ENCODE data around the gene IDH3A.
"Not testable (repeated sequence)": the region's sequence is repeated elsewhere in the genome, so short reads cannot be mapped to it uniquely, and the experiment has no call there.

The IDH3A gene

DNA sequence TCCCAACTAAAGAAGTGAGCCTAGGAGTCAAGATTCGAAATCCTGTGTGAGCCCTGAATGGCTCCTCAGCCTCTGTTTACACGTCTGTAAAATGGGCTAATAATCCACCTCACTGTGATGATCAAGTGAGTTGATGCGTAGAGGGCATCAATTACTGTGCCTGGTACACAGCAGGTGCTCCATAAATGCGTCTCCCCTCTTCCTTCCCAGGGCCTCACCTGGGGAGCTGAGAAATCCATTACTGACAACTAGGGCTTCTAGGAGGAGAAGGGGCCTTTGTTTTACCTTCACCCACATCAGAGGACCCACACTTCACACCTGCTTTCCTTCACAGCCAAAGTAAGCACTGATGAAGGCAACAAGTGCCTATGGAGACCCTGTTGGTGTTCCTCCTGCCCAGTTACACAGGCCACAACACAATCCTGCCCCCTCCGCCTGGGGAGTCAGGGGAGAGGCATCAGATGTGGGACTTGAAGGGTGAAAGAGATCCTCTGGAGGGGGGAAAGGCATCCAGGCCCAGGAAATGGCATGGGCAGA, 19.3 kb upstream of the IDH3A start:
- peak; percentile 11 for DNase-seq

DNA sequence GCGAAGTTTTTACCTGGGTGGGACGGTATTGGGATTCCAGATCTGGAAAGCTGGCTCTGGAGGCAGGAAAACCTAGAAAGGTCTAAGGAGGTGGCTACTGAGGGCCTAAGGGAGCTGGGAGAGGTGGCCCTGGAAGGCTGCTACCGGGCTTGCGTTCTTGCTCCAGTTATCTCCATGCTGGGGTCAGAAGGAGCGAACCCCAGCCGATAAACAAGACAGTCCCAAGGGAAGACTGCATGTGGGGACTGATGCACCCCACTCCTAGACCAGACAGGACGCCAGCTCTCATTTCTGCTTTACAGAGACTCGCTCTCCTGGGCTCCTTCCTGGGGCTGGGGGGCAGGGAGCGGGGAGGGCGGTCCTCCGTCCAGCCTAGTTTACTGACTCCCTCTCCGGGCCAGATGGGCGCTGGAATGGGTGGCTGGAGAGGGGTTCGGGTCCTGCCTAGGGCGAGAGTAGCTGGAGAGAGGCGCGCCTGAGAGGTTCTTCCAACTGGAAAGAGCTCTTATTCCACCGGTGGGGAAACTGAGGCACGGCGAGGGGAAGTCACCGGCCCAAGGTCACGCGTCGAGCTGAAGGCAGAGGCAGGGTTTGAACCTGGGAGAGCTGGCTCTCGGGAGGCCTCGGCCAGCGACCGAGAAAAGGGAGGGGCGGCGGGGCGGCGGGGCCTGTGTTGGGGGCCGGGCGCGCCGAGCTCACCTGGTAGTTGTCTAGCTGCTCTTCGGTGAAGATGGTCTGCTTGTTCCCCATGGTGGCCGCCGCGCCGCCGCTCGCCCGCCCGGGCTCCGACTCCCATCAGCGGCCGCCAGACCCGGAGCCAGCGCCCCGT, 18.5 kb upstream of the IDH3A start:
- DNase-seq, result peak; percentile 28

DNA sequence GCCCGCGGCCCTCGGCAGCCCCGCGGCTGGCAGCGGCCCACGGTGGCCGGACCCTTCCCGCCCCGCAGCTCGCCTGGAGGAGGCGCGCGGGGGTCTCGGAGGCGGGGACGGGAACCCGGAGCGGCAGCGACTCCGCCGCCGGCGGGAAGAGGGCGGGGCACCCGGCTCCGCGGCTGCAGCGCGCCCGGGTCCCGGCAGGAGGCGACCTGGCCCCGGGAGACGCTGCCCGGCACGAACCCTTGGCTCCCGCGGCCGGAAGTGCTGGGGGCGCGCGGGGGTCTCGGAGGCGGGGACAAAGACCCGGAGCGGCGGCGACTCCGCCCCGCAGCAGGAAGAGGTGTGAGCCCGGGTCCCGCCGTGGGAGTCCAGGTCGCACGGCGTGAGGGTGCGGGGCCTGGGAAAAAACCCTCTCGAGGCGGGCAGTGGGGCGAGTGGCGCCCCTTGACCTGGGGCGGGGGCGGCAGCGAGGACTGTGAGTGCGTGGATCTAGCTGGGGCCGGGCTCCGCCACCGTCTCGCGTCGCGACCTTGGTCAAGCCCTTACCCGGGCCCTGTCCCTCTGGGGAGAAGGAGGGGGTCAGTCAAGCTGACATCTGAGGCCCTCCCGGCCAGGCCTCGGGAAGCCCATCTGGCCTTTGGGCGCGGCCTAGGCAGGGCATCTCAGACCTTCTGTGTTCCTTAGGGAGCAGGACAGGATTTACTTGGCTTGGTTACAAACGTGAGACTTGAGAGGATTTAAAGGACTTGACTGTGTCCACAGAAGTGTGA, 17.7 kb upstream of the IDH3A start, which contains the start of gene CIB2:
Gene CIB2, minus strand, starts transcription at position 151 of the 767 bp plus-strand sequence. CDS start 230 bp downstream, outside the sequence.
- DNase-seq, result peak; percentile 94

DNA sequence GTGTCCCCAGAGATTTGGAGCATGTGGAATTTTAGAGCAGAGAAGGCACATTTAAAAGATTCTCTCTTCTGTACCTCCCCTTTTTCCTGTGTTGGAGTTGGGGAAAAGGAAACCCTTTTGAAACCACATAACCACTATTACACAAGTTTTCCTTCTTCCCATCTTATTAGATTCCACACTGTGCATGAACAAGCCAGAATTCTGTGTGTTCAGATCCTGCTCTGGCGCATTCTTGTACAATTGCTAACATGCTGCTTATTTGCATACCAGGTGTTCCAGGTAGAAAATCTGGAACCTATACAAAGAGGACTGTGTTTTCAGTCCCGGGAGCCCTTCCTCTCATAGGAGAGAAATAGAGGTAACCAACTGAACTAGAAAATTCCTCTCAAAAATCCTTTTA, 15.4 kb upstream of the IDH3A start:
- DNase-seq, result no peak

DNA sequence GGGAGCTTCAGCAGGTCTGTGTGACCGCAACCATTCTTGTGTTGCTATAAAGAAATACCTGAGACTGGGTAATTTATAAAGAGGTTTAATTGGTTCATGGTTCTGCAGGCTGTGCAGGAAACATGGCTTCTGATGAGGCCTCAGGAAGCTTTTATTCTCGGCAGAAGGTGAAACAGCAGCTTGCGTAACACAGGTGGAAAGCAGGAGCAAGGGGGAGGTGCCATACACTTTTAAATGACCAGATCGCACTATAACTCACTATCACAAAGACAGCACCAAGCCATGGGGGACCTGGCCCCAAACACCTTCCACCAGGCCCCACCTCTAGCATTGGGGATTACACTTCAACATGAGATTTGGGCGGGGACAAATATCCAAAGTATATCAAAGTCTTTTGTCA, 9.6 kb upstream of the IDH3A start:
- DNase-seq, result no peak

DNA sequence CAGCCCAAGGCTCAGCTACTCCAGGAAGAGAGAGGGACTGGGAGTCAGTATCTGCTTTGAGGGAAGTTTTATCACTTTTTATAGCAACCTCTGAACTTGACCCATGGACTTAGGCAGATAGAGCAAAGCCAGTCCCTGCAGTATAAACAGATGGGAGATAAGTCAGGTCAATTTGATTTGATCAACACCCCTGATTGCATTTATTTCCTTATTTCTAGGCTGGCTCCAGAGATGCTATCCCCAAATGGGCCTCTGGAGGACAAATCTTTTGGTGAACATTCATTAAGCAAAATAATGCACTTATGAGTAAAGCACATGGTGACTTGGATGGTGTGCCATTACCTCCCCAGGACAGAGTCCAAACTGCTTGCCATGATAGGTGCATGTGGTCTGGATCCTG, 8.9 kb upstream of the IDH3A start:
- DNase-seq, result no peak

DNA sequence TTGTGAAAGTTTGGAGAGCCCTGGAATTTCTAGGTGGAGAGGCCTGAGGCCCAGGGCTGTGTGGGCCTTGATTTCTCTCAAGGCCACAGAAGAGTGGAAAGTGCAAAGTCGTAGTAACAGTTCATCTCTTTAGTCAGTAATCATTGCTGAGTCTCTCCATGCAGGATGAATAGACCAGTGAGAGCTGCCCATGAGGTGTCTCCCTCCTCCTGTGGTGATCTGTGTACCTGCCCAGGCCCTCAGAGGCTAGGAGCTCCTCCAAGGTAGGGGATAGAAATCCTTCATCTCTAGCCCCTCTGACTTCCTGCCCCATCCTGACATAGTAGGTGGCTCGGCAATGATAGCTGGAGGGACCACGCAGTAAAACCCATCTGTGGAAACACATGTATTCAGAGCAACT, 6.8 kb upstream of the IDH3A start:
- DNase-seq, result no peak

DNA sequence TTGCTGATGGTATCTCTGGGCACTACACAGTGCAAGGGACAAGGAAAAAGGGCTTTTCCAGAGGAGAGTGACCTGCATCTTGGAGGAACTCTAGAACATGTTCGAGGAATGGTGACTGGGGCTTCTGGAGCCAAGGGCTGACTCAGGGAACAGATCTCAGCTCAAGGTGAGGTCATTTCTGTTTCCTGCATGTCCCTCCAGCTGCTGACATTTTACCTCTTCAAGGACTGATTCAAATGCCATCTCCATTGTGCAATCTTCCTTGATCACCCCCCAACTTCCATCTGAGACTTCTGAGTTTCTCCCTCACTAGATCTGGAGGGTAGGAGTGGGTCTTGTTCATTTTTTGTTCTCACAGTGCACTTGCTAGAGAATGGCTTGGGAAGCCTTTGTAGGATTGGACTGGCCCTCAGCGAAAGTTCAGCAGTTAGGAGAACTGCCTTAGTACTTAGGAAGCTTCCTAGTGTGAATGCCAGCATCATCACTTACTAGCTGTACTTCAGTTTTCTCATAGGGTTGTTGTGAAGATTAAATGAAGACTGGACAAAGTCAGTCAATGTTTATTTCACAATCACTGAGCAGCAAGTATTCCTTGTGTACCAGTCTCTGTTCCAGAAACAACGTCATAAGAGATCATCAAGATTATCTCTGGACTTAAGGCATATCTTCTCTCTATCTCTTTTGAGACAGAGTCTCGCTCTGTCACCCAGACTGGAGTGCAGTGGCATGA, 2.6 kb upstream of the IDH3A start:
- no peak for DNase-seq

DNA sequence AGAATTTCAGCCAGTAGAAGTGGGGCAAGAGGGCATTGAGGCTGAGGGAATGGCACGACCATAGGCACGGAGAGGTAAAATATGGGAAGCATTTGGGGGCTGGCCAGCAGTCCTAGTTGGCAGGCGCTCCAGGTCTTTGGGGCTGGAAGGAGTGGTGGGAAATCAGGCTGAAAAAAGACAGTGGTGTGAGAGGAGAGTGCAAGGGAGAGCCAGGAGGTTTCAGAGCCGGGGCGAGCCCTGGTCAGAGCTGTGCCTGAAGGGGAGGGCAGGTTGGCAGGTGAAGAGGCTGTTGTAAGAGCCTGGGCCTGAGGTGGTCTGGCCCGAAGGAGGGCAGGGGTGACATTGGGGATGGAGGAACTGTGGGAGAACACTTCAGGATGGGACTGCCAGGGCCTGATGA, 1.6 kb upstream of the IDH3A start:
- DNase-seq, result no peak

DNA sequence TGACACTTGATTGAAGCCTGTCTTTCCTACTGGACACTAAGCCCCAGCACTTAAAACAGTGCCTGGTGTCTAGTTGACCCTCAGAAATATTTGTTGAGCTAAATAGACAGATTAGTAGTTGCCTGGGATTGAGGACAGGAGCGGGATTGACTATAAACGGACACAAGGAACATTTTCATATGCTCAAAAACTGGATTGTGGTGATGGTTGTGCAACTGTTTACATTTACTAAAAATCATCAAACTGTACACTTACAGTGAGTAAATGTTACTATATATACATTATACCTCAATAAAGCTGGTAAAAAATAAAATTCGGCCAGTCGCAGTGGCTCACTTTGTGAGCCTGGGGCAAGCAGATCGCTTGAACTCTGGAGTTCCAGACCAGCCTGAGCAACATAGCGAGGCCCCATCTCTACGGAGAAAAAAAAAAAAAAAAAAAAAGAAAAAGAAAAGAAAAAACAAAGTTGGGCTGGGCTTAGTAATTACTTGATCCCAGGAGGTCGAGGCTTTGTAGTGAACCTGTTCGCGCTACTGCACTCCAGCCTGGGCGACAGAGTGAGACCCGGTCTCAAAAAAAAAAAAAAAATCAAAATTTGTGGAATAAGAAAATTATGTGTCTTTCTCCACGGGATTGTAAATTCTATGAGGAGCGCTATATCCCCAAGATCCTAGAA, 632 bp upstream of the IDH3A start:
- DNase-seq, result no peak

DNA sequence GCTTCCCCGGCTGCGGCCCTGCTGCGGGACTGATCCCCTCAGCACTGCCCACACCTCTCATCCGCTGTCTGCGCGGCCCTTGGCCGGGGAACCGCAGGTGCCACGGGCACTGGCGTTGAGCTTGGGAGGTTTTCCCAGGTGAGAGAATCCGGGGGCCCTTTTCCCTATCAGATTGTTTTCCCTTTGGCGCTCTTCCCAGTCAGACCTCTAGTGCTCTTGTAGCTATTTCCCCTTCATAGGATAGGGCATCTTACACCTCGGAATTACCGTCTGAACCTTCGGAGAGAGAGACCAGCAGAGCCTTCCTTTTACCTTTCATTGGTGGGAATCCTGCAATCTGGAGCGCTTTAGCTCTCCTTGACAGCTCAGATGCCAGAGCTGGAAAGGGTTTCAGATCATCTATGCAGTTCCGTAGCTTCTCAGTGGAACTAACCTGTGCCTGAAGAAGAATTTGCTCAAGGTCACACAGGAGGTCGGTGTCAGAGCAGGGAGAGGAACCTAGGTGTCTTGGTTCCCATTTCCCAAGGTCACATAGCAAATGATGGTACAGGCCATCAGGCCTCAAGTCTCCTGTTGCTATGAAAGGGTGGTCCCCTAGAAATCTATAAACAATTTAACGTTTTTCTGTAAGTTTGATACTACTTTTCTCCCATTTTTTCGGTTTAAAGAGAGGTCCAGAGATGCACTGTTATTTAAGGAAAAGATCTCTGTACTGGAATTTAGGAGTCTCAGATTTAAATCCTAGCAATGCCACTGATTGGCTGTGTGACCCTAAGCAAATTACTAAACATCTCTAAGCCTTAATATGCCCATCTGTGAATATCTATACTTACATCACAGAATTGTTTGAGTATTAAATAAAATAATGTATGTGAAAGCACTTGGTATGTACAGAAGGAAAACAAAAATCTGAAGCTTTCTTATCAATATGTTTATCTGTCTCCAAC, 916 bp downstream of the IDH3A start:
- DNase-seq, result no peak

DNA sequence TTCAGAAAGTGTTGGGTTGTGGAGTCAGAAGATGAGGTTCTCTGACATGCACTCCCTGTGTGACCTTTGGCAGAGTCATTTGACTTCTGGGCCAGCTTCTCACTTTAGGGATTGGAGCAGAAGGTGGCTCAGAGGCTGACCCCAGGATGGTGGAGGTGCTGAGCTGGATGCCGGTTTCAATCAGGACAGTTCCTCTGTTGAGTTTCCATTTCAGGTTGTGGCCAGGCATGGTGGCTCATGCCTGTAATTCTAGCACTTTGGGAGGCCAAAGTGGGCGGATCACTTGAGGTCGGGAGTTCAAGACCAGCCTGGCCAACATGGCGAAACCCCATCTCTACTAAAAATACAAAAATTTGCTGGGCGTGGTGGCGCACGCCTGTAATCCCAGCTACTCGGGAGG, 1.9 kb downstream of the IDH3A start:
- DNase-seq, result not testable (repeated sequence)

DNA sequence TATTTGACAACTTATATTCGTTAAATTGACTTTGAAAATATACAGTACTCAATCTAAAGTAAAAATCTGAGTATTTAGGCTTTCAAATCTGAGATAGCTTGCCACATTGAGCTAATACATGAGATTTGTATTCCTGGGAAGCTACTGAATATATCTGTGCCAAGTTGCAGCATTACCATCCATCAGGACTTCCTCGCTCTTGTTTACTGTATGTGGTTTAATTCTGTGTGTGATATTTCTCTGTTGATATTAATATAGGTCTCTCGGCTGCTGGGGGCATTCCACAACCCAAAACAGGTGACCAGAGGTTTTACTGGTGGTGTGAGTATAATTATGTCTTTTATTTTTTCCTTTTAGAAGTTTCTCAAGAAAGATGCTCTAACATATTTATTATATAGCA, 5.8 kb downstream of the IDH3A start:
- no peak for DNase-seq

DNA sequence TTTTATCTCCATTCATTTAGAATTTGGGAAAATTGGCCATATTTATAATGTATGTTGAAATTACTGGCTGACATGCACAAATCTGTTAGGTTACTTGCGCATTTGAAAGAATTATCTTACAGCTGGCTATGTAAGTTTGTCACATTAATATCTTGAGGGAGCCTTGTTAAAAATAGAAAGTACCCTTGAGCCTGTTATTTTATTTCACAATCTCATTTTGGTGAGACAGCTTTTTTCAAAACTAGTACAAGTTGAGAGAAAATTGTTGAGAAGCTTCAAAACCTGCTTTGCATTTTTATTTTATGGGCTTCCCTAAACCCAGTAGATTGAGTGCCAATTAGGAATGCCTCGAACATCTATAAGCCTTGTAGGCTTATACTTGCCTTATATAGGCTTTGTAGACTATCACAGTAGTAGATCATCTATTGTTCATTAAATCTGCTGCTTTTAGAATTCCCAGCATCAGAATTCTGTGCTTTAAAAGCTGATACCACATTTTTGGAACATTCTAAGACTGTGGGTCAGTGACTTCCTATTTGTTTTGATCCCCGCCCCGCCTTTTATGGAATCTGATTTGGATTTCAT, 6.3 kb downstream of the IDH3A start:
- no peak for DNase-seq

DNA sequence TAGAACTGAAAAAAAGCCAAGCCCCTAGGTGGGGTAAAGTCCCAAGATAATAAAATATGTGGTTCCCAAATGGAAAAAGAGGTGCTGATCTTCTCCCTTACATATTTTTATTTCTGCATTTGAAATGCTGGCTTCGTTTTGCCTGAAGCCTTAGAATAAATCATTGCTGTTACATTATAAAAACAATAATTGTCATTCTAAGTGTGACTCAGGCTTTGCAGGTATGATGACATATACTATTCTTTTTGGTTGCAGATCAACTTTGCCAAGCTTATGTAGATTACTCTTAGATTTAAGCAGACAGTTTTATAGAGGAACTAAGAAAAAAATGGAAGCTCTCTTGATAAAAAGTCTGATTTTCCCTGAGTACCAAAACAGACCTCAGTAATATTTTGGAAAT, 7.5 kb downstream of the IDH3A start:
- DNase-seq, result no peak

DNA sequence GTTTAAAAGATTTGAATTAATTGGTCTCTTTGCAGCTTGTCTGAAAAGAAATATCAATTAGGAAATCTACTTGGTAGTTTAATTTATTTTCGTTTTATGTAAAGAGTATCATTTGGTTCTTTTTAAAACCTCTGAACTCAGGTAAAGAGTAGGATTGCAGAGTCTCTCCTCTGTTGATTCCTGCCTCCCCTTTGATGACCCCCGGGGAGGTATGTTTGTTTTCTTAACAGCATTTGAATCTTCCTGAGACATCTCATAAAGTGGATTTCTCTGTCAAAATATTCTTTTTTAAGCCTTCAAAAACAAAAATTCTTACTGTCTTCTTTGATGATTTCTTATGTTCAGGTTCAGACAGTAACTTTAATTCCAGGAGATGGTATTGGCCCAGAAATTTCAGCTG, 8.0 kb downstream of the IDH3A start:
- DNase-seq, result no peak

DNA sequence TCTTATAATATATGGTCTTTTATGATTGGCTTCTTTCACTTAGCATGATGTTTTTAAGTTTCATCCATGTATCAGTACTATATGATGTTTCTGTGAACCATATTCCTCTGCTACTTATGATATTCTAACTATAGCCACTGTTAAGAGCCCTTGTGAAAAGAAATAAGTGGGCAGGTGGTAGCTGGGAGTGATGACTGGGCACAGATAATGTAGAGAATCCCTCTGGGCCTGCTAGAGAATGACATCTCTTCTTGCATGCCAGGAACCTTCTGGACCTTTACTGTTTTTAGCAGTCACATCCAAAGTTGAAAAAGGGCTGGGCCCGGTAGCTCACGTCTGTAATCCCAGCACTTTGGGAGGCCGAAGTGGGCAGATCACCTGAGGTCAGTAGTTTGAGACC, 10.2 kb downstream of the IDH3A start:
- no peak for DNase-seq

DNA sequence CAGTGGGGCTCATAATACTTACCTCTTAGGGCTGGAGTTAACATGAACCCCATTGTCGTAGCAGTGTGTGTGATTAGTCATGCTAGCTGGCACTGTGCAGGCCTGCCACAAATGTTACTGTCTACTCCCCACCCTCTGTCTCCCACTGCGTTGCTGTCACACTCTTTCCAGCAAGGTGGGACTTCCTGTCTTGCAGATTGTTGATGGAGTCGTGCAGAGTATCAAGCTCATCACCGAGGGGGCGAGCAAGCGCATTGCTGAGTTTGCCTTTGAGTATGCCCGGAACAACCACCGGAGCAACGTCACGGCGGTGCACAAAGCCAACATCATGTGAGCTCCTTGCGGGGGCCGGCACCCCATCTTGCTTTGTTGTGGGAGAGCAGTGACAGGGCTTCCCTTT, 12.9 kb downstream of the IDH3A start:
- no peak for DNase-seq

DNA sequence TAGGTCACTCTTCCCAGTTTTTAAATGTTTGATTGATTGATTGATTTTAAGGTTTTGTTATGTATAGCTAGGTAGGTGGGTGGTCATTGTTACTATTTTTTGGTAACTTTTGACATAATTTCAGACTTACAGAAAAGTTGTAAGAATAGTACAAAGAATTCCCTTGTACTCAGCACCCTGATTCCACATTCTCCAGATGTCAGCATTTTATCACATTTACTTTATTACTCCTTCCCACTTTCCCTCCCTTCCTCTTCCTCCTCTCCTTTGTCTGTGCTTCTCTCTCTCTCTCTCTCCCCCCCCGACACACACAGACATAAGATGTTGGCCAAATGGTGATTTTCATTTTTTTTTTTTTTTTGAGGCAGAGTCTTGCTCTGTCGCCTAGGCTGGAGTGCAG, 14.8 kb downstream of the IDH3A start:
- no peak for DNase-seq

DNA sequence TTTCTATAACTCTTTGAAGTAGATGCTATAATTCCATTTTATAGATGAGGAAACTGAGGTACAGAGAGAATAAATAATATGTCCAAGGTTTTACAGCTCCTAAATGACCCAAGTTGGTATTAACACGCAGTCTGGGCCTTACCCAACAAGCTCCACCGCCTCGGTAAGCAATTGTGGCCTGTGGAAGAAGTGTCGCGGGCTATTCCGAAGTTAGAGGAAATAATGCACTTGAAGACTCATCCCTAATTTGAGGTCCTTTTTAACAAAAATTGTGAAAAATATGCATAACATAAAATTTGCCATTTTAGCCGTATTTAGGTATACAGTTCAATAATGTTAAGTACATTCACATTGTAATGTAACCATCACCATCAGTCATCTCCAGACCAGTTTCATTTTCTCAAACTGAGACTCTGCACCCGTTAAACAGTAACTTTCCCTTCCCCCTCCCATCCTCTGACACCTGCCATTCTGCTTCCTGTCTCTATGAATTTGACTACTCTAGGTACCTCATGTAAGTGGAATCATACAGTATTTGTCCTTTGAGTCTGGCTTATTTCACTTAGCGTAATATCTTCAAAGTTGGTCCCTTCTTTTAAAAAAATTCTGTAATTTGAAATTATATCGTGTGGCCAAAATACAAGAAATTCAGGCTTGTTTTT, 18.2 kb downstream of the IDH3A start:
- DNase-seq, result no peak

DNA sequence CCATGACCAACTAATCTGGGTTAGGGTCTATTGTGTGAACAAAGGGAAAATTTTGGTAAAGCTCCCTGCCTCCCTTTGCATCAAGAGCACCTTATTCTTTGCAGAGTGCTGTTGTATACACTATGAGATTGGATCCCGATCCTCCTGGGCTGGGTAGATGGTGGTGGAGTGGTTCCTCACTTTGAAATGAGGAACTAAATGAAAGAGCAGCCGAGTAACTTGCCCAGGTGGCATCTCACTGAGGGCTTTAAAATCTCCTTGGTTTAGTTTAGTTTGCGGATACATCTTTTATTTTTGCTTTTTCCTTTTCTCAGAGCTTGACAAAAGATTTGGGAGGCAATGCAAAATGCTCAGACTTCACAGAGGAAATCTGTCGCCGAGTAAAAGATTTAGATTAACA, 19.4 kb downstream of the IDH3A start:
- DNase-seq, result no peak

All from retina (tissue), 1 donor.